AG09309 (cell line): Measurements from ENCODE around the gene CLN3.
"Not testable (repeated sequence)": the region's sequence is repeated elsewhere in the genome, so short reads cannot be mapped to it uniquely, and the experiment has no call there.

Experiments used
- DNase-seq: peaks from one replicate; pipeline ENCODE4 v3.0.0-alpha.2; 2010; ENCODE audit warnings: low read depth
- H3K4me3 ChIP-seq: 2 replicates; pipeline ENCODE4 v1.5.1; 2011; ENCODE audit warnings: mild to moderate bottlenecking, low read depth, low read length, moderate library complexity; ENCODE audit not compliant: control insufficient read depth
- TF ChIP-seq, protein P1 (sequence below): IDR thresholded peaks from 2 replicates; pipeline ENCODE4 v1.5.1; 2011; ENCODE audit warnings: mild to moderate bottlenecking, low read depth, low read length, inconsistent platforms; ENCODE audit not compliant: insufficient read depth, control insufficient read depth; ENCODE audit errors: missing control alignments

The CLN3 gene

DNA sequence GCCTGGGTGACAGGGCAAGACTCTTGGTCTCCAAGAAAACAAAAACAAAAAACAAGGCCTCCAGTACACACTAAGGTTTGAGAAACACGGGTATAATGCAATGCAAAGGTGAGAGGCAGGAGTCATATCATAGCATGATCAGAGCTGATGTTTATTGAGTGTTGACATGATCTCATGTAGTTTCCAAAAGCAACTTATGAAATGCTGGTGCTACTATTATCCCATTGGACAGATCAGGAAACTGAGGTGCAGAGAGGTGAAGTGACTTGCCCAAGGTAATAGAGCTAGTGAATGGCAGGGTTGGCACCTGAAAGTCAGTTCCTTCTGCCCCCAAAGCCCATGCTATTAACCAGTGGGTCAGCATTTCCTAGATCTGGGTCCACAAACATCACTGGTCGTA lies 16.7 kb downstream of the CLN3 start:
- TF ChIP-seq, protein P1, sequence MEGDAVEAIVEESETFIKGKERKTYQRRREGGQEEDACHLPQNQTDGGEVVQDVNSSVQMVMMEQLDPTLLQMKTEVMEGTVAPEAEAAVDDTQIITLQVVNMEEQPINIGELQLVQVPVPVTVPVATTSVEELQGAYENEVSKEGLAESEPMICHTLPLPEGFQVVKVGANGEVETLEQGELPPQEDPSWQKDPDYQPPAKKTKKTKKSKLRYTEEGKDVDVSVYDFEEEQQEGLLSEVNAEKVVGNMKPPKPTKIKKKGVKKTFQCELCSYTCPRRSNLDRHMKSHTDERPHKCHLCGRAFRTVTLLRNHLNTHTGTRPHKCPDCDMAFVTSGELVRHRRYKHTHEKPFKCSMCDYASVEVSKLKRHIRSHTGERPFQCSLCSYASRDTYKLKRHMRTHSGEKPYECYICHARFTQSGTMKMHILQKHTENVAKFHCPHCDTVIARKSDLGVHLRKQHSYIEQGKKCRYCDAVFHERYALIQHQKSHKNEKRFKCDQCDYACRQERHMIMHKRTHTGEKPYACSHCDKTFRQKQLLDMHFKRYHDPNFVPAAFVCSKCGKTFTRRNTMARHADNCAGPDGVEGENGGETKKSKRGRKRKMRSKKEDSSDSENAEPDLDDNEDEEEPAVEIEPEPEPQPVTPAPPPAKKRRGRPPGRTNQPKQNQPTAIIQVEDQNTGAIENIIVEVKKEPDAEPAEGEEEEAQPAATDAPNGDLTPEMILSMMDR, result no peak
- DNase-seq, result no peak
- H3K4me3 ChIP-seq, result no peak overlapping the region

DNA sequence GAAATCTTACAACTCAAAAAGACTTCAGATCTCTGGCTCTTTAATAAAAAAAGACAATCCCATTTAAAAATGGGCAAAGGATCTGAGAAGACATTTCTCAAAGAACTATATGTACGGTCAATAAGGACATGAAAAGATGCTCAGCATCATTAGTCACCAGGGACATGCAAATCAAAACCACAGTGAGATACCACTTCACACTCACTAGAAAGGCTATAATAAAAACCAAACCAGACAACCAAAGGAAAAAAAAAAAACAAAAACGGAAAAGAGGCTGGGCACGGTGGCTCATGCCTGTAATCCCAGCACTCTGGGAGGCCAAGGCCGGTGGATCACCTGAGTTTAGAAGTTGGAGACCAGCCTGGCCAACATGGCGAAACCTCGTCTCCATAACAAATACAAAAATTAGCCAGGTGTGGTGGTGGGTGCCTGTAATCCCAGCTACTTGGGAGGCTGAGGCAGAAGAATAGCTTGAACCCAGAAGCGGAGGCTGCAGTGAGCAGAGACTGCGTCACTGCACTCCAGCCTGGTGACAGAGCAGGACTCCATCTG lies 18.1 kb downstream of the CLN3 start:
- no peak for DNase-seq

DNA sequence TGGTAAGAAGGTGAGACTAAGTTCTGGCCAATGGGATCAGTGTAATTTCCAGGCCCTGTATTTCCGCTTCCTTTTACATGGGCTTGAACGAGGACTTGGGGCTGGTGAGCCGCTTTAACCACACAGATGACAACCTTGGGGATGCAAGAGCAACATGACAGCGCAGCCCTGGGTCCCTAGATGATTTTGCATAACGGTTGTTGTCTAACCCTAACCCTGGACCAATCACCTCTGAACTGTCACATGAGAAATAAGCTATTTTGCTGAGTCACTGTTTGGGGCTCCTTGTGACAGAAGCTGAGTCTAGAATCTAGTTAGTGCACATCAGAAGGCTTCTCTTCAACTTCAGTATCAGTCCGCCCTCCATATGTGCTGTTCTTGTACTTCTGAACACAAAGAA lies 44.8 kb downstream of the CLN3 start:
- DNase-seq, H3K4me3 ChIP-seq: not testable (repeated sequence)

More for the DNA sequence above, 18.1 kb downstream of the CLN3 start:
- TF ChIP-seq, protein P1, result no peak
- H3K4me3 ChIP-seq, result no peak overlapping the region

DNA sequence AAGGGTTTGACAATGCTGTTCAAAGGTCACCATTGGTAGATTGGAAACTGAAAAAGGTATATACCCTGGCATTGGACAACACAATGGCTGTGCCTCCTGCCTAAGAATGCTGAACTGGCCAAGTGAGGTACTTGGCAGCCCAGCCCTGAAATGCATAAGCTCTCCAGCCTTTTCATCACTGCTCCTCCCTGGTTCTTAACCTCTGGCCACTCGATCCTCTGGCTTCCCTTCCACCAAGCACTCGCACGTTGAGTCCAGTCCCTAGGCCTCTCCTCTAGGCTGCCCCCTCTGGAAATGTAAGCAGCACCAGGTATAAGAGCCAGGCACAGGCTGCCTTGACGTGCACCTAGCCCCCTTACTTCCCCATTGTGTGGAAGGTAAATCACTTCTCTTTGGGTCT lies 45.5 kb downstream of the CLN3 start:
- not testable (repeated sequence) for DNase-seq, H3K4me3 ChIP-seq

DNA sequence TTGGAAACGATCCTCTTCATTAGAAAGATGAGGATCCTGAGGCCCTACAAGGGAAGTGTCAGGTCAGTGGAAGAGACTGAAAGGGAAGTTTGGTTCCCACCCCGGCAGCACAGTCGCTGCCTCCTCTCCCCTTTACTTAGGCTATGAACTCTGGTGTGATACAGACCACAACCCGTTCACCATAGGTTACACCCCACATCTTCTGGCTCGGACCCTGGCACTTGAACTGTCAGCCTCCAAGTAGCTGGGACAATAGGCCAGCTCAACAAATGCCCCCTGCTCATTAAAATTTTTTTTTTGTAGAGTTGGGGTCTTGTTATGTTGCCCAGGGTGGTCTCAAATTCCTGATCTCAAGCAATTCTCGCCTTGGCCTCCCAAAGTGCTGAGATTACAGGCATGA lies 47.9 kb downstream of the CLN3 start:
- not testable (repeated sequence) for DNase-seq, H3K4me3 ChIP-seq

DNA sequence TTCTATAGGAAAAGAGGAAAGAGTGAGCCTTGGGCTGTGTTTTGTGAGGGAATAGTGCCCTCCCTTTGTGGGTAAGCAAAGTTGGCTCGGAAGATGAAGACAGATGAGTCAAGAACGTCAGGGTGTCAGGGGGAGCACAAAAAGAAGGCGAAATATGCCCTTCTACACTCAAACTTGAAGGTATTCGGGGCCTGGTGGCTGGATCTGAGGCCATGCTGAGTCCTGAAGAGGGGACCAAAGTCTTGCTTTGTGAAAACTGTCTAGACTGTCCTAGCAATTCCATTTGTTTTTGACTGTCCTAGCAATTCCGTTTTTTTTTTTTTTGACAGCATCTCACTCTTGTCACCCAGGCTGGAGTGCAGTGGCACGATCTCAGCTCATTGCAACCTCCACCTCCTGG lies 53.0 kb downstream of the CLN3 start:
- H3K4me3 ChIP-seq, DNase-seq: not testable (repeated sequence)

DNA sequence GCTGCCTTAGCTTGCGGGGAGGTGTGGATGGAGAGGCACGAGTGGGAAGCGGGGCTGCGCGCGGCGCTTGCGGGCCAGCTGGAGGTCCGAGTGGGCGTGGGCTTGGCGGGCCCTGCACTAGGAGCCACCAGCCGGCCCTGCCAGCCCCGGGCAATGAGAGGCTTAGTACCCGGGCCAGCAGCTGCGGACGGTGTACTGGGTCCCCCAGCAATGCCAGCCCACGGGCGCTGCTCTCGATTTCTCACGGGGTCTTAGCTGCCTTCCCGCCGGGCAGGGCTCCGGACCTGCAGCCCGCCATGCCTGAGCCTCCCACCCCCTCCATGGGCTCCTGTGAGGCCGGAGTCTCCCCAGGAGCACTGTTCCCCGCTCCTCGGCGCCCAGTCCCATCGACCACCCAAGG lies 56.5 kb downstream of the CLN3 start:
- not testable (repeated sequence) for DNase-seq, H3K4me3 ChIP-seq
